ENCODE results near the gene PIGL. TPM values are rescaled to one million over a fixed set of nuclear protein-coding genes. Genes with fewer than 3 reads are reported as not detected.

Gene PIGL
- 10.1 and 18.6 TPM in 2 replicates for total RNA-seq

DNA sequence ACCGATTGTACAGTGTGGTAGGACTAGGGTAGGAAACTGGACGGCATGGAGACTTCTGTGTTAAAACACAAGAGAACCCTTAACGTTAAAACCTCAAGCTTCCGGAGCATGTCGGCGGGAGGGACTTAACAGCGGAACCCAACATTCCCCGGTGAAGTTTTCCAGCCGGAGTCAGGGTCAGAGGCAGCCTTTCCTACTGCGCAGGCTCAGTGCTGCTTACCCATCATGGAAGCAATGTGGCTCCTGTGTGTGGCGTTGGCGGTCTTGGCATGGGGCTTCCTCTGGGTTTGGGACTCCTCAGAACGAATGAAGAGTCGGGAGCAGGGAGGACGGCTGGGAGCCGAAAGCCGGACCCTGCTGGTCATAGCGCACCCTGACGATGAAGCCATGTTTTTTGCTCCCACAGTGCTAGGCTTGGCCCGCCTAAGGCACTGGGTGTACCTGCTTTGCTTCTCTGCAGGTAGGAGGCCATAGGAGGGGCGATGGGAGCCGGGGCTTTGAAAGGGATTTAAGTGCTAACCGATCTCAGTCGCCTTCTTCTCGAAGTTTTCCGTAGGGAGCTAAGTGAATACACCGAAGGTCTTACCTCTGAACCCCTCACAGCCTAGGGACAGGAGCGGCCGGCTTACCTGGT is at the start of gene PIGL:
Gene PIGL, plus strand, starts transcription at position 209 of the 634 bp plus-strand sequence. Its CDS starts 17 bp downstream, at position 226.

DNA sequence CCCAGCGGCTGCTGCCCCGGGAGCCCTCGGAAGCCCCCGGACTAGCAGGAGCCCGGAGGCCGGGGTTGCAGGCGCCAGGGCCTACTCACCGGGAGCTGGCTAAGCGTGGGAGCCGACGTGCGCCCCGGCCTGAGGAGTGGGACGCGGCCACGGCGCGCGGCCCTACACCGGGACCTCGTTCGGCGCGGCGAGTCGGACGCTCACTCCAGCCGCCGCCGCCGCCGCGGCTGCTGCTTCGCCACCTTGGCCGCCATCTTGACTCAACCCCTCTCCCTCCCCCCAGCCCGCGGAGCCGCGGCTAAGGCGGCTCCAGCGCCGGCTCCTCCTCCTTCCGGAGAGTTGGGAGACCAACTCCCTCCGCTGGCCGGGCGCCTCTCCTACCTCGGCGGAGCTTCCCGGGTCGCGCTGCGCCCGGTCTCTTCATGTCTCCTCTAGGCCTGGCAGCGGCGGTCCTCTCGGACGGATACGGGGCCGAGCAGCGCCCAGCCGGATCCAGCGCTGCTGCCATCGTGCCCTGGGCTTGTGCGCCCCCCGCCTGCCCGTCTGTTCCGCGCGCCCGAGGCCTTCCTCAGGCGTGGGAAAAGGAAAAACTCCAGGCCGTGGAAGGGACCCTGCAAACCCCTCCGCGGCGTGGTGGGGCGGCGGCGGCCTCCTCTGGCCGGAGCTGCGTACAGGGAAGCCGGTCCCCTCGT is 1.6 kb upstream of the PIGL start, which contains the start of gene NCOR1:
Gene NCOR1, minus strand, starts transcription at position 262 of the 692 bp plus-strand sequence. CDS start 20,965 bp downstream, outside the sequence.

DNA sequence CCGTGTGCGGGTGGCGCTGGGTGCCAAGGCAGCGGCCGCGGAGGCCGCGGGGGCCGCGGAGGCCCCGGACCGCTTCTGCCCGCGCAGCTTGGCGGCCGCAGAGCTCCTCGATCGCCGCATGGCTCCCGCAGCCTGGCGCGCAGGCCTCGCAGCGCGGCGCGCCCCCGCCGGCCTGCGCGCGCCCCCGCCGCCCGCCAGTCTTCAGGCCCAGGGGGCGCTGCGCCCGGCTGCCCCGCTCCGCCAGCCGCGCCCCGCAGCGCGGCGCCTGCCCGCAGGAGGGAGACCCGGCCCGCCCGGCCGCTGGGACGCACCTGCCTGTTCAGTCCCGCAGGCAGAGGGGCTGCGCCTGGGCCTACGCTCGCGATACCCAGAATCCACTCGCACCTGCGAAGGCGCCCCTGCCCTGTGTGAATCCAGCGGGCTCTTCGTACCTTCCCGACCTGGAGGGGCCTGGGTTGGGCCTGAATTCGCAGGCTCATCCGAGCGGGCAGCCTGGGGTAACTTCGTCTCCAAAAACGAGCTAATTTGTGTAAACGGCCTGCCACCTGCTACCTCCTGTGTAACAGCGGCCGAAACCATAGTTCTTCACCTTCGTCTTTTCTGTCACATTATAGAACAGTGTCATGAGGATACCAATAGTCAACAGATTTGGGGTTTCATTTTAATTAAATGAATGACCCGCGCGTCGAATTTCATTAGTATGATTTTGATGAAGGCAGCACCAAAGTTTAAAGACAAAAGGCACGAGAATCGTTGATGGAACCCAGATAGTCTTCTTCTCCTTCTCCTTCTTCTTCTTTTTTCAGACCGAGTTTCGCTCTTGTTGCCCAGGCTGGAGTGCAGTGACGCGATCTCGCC is 136.5 kb downstream of the PIGL start, which contains the start of gene CENPV:
Gene CENPV, minus strand, starts transcription at position 153 of the 858 bp plus-strand sequence. Its CDS starts 33 bp downstream, at position 120.

Other genes with a start within 250 kb of the PIGL start
- 9.1 and 19.6 TPM in 2 replicates for gene ZSWIM7, start 217.5 kb upstream of the PIGL start, total RNA-seq
- 25.2 and 30.0 TPM in 2 replicates for gene TTC19, start 217.4 kb upstream of the PIGL start, total RNA-seq
- 64.4 and 70.7 TPM in 2 replicates for gene NCOR1, start 1.7 kb upstream of the PIGL start, total RNA-seq
- gene CENPV, start 136.3 kb downstream of the PIGL start, total RNA-seq = 23.7 and 26.1 TPM in 2 replicates
- gene UBB, start 163.9 kb downstream of the PIGL start, total RNA-seq = 1,137 and 1,281 TPM in 2 replicates
- gene TRPV2, start 198.4 kb downstream of the PIGL start, total RNA-seq = 46.4 and 51.5 TPM in 2 replicates